Ramos (cell line): ENCODE results near the gene TP63.
"Not testable (repeated sequence)": the region's sequence is repeated elsewhere in the genome, so short reads cannot be mapped to it uniquely, and the experiment has no call there.

ENCODE experiments used
- in situ Hi-C: fragments of 300-500 bp; cut with MboI; formaldehyde crosslinking; loops from one replicate; pipeline ENCODE4 v1.14.3; 2022; ENCODE audit warnings: low sequenced_read_pairs; ENCODE audit not compliant: unreplicated experiment

TP63 gene

GRCh38 chr3:189631373-189631408 lies at the start of gene TP63:
Gene TP63 (plus strand): TSS chr3:189631389. CDS start chr3:189631516, 127 bp downstream.
- in situ Hi-C loops, result no loop called here

- in situ Hi-C loops, result no loop called here
Observed at GRCh38 chr3:189582179-189582578, 49.0 kb upstream of the TP63 start.

GRCh38 chr3:189584645-189585044 lies 46.5 kb upstream of the TP63 start:
- in situ Hi-C loops, result no loop called here

- in situ Hi-C loops, result no loop called here
Observed at GRCh38 chr3:189586941-189587663, 44.1 kb upstream of the TP63 start.

- in situ Hi-C loops, result no loop called here
Observed at GRCh38 chr3:189587664-189588040, 43.5 kb upstream of the TP63 start.

GRCh38 chr3:189588070-189588469 lies 43.1 kb upstream of the TP63 start:
- in situ Hi-C loops, result no loop called here

- in situ Hi-C loops, result no loop called here
Observed at GRCh38 chr3:189588475-189589178, 42.6 kb upstream of the TP63 start.

- in situ Hi-C loops, result no loop called here
Observed at GRCh38 chr3:189589179-189589569, 42.0 kb upstream of the TP63 start.

- in situ Hi-C loops, result no loop called here
Observed at GRCh38 chr3:189590223-189590622, 41.0 kb upstream of the TP63 start.

- in situ Hi-C loops, result no loop called here
Observed at GRCh38 chr3:189593581-189593980, 37.6 kb upstream of the TP63 start.

- in situ Hi-C loops, result not testable (repeated sequence)
Observed at GRCh38 chr3:189596078-189596979, 34.9 kb upstream of the TP63 start.

- in situ Hi-C loops, result no loop called here
Observed at GRCh38 chr3:189597918-189598317, 33.3 kb upstream of the TP63 start.

- in situ Hi-C loops, result no loop called here
Observed at GRCh38 chr3:189598530-189599225, 32.5 kb upstream of the TP63 start.

GRCh38 chr3:189602471-189602870 lies 28.7 kb upstream of the TP63 start:
- in situ Hi-C loops, result no loop called here

- in situ Hi-C loops, result no loop called here
Observed at GRCh38 chr3:189605717-189606116, 25.5 kb upstream of the TP63 start.

GRCh38 chr3:189606774-189607173 lies 24.4 kb upstream of the TP63 start:
- in situ Hi-C loops, result no loop called here

- in situ Hi-C loops, result not testable (repeated sequence)
Observed at GRCh38 chr3:189612641-189613040, 18.5 kb upstream of the TP63 start.

- in situ Hi-C loops, result no loop called here
Observed at GRCh38 chr3:189613122-189613521, 18.1 kb upstream of the TP63 start.

GRCh38 chr3:189621948-189622603 lies 9.1 kb upstream of the TP63 start:
- in situ Hi-C loops, result no loop called here

- in situ Hi-C loops, result no loop called here
Observed at GRCh38 chr3:189622629-189623028, 8.6 kb upstream of the TP63 start.
